PC-9 (cell line): Measurements from ENCODE around the gene SALL3. TPM values are rescaled to one million over a fixed set of nuclear protein-coding genes. Genes with fewer than 3 reads are reported as not detected.

Experiments used
- BruUV-seq: library from RNA; stranded (reverse); fragments of 400-500 nt; replicated peaks from 2 replicates; lab custom pipeline; 2021; lab: Mats Ljungman, UMichigan
- CTCF ChIA-PET: fragments of 300-600 bp; sonication (Branson Sonifier 250); formaldehyde crosslinking; loops from one replicate; lab custom pipeline; 2022; ENCODE audit warnings: antibody characterized with exemption; lab: Charles Lee
- POLR2A ChIA-PET: fragments of 300-600 bp; sonication (Branson Sonifier 250); formaldehyde crosslinking; loops from one replicate; lab custom pipeline; 2022; ENCODE audit warnings: antibody characterized with exemption; ENCODE audit not compliant: unreplicated experiment; lab: Charles Lee
- DNase-seq, 2 experiments: peaks; one replicate each; pipeline versions ENCODE4 v3.0.0 to v3.0.0-alpha.2; 2015 to 2022; ENCODE audit warnings: mixed read lengths in 1 of 2
- H2AFZ ChIP-seq: fragments of 200-600 bp; sonication (generic); 2 replicates; pipeline ENCODE4 v1.8.1; 2017; ENCODE audit warnings: antibody characterized with exemption
- H3F3A ChIP-seq: fragments of 200-600 bp; sonication (generic); 2 replicates; pipeline ENCODE4 v1.8.1; 2017; ENCODE audit warnings: antibody characterized with exemption, mild to moderate bottlenecking, low read depth; ENCODE audit not compliant: insufficient read depth
- H3K27ac ChIP-seq: fragments of 200-600 bp; sonication (generic); 2 replicates; pipeline ENCODE4 v1.6.1; 2016; ENCODE audit warnings: mixed run types
- H3K27me3 ChIP-seq: fragments of 200-600 bp; sonication (generic); 2 replicates; pipeline ENCODE4 v1.6.1; 2016; ENCODE audit warnings: low read depth, mixed run types; ENCODE audit not compliant: insufficient read depth
- H3K36me3 ChIP-seq: fragments of 200-600 bp; sonication (generic); 2 replicates; pipeline ENCODE4 v1.6.1; 2016; ENCODE audit warnings: low read depth, mixed run types
- H3K4me1 ChIP-seq: fragments of 200-600 bp; sonication (generic); replicated peaks from 2 replicates; pipeline ENCODE4 v1.6.1; 2016; ENCODE audit warnings: mixed run types; ENCODE audit not compliant: insufficient read depth
- H3K4me2 ChIP-seq: fragments of 200-600 bp; sonication (generic); 2 replicates; pipeline ENCODE4 v1.6.1; 2017; ENCODE audit warnings: mixed run types
- H3K4me3 ChIP-seq: fragments of 200-600 bp; sonication (generic); 2 replicates; pipeline ENCODE4 v1.6.1; 2016; ENCODE audit warnings: mixed run types
- H3K79me2 ChIP-seq: fragments of 200-600 bp; sonication (generic); 2 replicates; pipeline ENCODE4 v1.6.1; 2017; ENCODE audit warnings: low read depth, mixed run types
- H3K9me2 ChIP-seq: fragments of 200-600 bp; sonication (generic); 2 replicates; pipeline ENCODE4 v1.8.1; 2017; ENCODE audit warnings: mild to moderate bottlenecking; ENCODE audit not compliant: insufficient read depth
- H3K9me3 ChIP-seq: fragments of 200-600 bp; sonication (generic); 2 replicates; pipeline ENCODE4 v1.8.1; 2016; ENCODE audit warnings: low read depth; ENCODE audit not compliant: insufficient read depth
- H4K20me1 ChIP-seq: fragments of 200-600 bp; sonication (generic); 2 replicates; pipeline ENCODE4 v1.8.1; 2017; ENCODE audit not compliant: insufficient read depth
- EZH2 ChIP-seq: fragments of 200-600 bp; sonication (generic); IDR thresholded peaks from 2 replicates; pipeline ENCODE4 v1.8.0; 2017; ENCODE audit warnings: antibody characterized with exemption, low read depth
- intact Hi-C: fragments of 100-400 bp; cut with micrococcal nuclease; formaldehyde crosslinking; loops from one replicate; pipeline ENCODE4 v1.10.0; 2022; ENCODE audit not compliant: unreplicated experiment
- total RNA-seq: library from RNA; stranded (reverse); gene quantifications from 2 replicates; pipeline ENCODE4 v1.2.3, GENCODE V29; 2021
- TF ChIP-seq, protein P1 (sequence below): fragments of 200-600 bp; sonication (generic); conservative IDR thresholded peaks from 2 replicates; pipeline ENCODE4 v1.6.1; 2017; ENCODE audit warnings: mixed run types, antibody characterized with exemption, mild to moderate bottlenecking, moderate library complexity

Gene SALL3
- total RNA-seq, 1 experiment from 2014 or later, result not detected

DNA sequence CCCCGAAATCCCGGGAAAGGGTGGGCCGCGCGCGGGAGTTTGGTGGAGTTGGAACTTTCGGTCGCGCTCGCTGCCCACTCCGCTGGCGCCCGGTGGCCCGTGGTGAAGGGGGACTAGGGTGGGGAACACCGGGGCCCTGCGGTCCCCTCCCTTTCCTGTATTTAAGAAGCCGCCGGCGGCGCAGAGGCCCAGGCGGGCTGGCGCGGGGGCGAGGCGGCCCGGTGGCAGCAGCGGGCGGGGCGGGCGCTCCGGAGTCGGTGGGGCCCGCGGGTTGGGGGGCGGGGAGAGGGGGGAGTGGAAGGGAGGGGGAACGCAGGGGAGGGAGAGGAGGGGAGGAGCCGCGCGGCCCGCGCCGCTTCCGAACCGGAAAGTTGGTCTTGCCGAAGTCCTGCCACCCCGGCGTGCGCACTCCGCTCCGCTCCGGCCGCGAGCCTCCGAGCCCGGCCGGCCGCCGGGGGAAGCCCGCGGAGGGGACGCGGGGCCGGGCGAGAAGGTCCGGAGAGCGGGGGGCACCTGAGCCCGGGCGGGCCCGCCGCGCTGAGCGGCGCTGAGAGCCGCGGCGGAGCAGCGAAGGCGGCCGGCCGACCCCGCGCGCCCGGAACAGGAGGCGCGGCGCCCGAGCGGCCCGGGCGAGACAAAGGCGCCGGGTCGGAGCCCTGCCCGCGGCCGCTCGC lies 425 bp upstream of the SALL3 start:
- CTCF ChIA-PET, result no interaction called here
- POLR2A ChIA-PET, result no interaction called here

DNA sequence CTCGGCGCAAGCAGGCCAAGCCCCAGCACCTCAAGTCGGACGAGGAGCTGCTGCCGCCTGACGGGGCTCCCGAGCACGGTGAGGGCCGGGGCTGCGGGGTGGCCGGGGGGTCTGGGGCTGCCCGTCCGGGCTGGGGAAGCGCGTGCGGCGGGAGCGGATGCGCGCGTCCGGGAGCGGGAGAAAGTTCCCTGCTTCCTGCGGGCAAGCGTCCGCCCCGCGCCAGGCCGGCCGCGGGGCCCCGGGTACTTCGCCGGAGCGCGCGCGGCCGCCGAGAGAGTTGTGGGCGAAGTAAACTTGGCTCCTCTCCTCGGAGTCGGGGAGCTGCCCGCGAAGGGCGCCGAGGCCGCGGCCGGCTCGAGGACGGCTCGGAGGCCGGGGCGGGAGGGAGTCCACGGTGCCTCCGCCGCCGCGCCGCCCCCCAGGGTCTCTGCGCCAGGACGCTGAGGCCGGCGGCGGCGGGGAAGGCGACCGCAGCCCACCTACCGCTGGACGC lies 707 bp downstream of the SALL3 start:
- ChIA-PET POLR2A (no interaction called here), CTCF (no interaction called here)
- intact Hi-C loops, result loop anchor here (10.0 kb wide), 1 partner anchor 264 kb away; no protein-coding TSS in a partner anchor
- no peaks in the 10 kb centered on the region for H3F3A ChIP-seq
- H3K79me2 ChIP-seq, result no peaks in the 10 kb centered on the region
- H4K20me1 ChIP-seq, result no peaks in the 10 kb centered on the region
- no peak overlapping the region for H3K4me3 ChIP-seq
- no peak overlapping the region for H3K27ac ChIP-seq
- H2AFZ ChIP-seq, result no peak overlapping the region
- no peaks in the 10 kb centered on the region for H3K9me3 ChIP-seq
- H3K27me3 ChIP-seq, result peaks cover 23% of the 10 kb centered on the region
- BruUV-seq, result no TSS peak
- H3K4me1 ChIP-seq, result no peaks in the 10 kb centered on the region
- H3K9me2 ChIP-seq, result no peaks in the 10 kb centered on the region
- no peak overlapping the region for H3K4me2 ChIP-seq
- TF ChIP-seq, protein P1, sequence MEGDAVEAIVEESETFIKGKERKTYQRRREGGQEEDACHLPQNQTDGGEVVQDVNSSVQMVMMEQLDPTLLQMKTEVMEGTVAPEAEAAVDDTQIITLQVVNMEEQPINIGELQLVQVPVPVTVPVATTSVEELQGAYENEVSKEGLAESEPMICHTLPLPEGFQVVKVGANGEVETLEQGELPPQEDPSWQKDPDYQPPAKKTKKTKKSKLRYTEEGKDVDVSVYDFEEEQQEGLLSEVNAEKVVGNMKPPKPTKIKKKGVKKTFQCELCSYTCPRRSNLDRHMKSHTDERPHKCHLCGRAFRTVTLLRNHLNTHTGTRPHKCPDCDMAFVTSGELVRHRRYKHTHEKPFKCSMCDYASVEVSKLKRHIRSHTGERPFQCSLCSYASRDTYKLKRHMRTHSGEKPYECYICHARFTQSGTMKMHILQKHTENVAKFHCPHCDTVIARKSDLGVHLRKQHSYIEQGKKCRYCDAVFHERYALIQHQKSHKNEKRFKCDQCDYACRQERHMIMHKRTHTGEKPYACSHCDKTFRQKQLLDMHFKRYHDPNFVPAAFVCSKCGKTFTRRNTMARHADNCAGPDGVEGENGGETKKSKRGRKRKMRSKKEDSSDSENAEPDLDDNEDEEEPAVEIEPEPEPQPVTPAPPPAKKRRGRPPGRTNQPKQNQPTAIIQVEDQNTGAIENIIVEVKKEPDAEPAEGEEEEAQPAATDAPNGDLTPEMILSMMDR, result no peak
- TF ChIP-seq EZH2, result no peak
- H3K36me3 ChIP-seq, result no peaks in the 10 kb centered on the region
- DNase-seq, result no peak

More for the DNA sequence above, 425 bp upstream of the SALL3 start:
- H3F3A ChIP-seq, result no peaks in the 10 kb centered on the region
- no peaks in the 10 kb centered on the region for H3K4me1 ChIP-seq
- intact Hi-C loops, result no loop called here
- H3K27ac ChIP-seq, result no peak overlapping the region
- no peaks in the 10 kb centered on the region for H4K20me1 ChIP-seq
- H3K4me2 ChIP-seq, result no peak overlapping the region
- no peaks in the 10 kb centered on the region for H3K79me2 ChIP-seq
- no peak overlapping the region for H2AFZ ChIP-seq
- DNase-seq, result no peak
- H3K4me3 ChIP-seq, result no peak overlapping the region
- H3K27me3 ChIP-seq, result peaks cover 21% of the 10 kb centered on the region
- TF ChIP-seq, protein P1, result no peak
- TF ChIP-seq EZH2, result no peak
- no peaks in the 10 kb centered on the region for H3K9me3 ChIP-seq
- H3K9me2 ChIP-seq, result no peaks in the 10 kb centered on the region
- BruUV-seq, result no TSS peak
- no peaks in the 10 kb centered on the region for H3K36me3 ChIP-seq

GRCh38 chr18:78980777-78981380 lies 1.3 kb downstream of the SALL3 start:
- Histone ChIP-seq H3F3A (no peaks in the 10 kb centered on the region), H3K27ac (no peak overlapping the region), H3K9me2 (no peaks in the 10 kb centered on the region), H3K27me3 (peaks cover 24% of the 10 kb centered on the region), H3K79me2 (no peaks in the 10 kb centered on the region), H3K36me3 (no peaks in the 10 kb centered on the region), H3K4me1 (no peaks in the 10 kb centered on the region), H3K9me3 (no peaks in the 10 kb centered on the region), H3K4me2 (no peak overlapping the region), H2AFZ (no peak overlapping the region), H4K20me1 (no peaks in the 10 kb centered on the region), H3K4me3 (no peak overlapping the region)
- TF ChIP-seq, protein P1, result no peak
- TF ChIP-seq EZH2, result no peak
- no TSS peak for BruUV-seq
- POLR2A ChIA-PET, result no interaction called here
- CTCF ChIA-PET, result no interaction called here
- intact Hi-C loops, result loop anchor here (10.0 kb wide), 1 partner anchor 264 kb away; no protein-coding TSS in a partner anchor
- no peak for DNase-seq
